GM19467 (cell line): ENCODE measurements around the gene LRRC32.

ENCODE experiments used
- ATAC-seq: cut with Tn5 transposase; IDR thresholded peaks from one replicate; pipeline ENCODE4 v1.9.1; 2021; ENCODE audit warnings: mild to moderate bottlenecking, moderate library complexity; ENCODE audit not compliant: unreplicated experiment

LRRC32 gene

GRCh38 chr11:76699451-76700091 lies 29.0 kb upstream of the LRRC32 start:
- ATAC-seq: no peak

- no peak for ATAC-seq
Measured at GRCh38 chr11:76698321-76699043, 27.9 kb upstream of the LRRC32 start.

DNA sequence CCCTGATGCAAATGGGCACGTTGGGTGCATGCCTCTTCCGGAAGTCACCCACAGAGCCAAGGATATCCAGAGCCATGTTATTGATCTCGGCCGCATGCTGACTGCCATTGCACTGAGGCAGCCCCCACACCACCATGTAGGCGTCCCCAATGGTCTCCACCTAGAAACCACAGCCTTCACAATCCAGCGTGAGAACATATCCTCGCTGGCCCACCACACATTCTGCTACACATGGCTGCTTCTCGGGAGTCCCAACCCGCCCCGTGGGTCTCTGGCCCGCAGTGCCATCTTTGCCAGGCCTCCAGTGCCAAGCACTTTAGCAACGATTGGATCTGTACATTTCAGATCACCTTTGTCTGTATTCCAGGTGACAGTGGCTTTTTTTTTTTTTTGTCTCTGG lies 26.2 kb upstream of the LRRC32 start:
- no peak for ATAC-seq

DNA sequence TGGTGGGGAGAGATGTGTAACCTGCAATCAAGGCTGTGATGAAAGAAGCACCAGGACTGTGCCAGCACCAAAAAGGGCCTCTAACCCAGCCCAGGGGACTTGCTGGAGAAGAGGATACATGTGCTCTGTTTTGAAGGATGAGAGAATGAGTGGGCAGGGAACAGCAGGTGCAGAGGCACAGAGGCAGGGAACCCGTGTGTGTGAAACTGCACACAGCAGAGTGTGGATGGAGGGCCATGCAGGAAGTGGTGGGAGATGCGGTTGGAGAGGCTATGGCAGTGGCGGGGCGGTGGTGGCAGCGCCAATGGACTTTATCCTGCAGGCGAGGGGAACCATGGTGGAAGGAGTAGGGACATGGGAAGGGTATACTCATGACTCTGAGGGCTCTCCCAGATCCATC lies 25.2 kb upstream of the LRRC32 start:
- no peak for ATAC-seq

DNA sequence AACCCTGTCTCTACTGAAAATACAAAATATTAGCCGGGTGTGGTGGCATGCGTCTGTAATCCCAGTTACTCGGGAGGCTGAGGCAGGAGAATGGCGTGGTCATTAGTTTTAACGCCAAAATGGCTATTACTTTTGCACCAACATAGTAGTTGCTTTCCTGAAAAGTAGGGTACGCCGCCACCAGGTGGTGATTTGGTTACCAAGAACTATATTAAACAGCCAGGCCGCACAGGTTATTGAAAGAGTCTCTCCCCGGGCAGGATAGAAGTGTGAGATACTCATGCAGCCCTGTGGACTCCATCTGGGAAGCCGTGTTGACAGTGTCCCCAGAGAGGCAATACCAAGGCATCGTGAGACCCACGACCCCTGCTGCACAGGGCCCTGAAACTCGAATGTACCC lies 24.6 kb upstream of the LRRC32 start:
- ATAC-seq: no peak

DNA sequence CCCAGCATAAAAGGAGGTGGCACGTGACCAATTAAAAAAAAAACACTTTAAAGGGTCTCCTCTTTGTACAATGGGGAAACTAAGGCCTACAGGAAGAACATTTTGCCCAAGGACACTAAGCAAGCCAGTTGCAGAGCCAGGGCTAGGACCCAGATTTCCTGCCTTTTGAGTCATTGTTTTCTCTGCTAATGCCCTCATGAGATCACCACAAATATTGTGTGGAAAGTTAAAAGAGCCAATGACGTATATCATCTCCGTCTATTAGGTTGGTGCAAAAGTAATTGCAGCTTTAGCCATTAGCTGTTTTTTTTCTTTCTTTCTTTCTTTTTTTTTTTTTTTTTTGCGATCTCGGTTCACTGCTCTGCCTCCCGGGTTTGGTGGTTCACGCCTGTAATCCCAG lies 24.1 kb upstream of the LRRC32 start:
- no peak for ATAC-seq

- ATAC-seq: no peak
Measured at GRCh38 chr11:76693806-76694205, 23.3 kb upstream of the LRRC32 start.

- no peak for ATAC-seq
Measured at GRCh38 chr11:76692956-76693355, 22.4 kb upstream of the LRRC32 start.

GRCh38 chr11:76691655-76692054 lies 21.1 kb upstream of the LRRC32 start:
- ATAC-seq: no peak

- ATAC-seq: no peak
Measured at GRCh38 chr11:76690736-76691135, 20.2 kb upstream of the LRRC32 start.

- no peak for ATAC-seq
Measured at GRCh38 chr11:76689313-76690260, 19.0 kb upstream of the LRRC32 start.

DNA sequence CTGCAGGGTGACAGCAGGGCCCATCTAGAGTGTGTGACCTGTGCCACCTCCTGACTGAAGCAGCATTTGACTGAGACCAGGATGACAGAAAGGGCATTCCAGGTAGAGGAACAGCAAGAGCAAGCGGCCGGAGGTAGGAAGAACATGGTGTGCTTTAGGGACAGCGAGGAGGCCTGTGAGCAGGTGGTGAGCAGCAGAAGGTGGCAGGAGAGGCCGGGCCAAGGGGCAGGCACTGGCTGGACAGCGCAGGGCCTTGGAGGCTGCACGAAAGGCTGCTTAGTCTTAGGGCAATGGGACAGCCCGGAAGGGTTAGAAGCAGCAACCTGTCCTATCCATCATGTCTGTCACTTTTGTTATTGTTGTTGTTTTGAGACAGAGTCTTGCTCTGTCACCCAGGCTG lies 17.6 kb upstream of the LRRC32 start:
- ATAC-seq: no peak

DNA sequence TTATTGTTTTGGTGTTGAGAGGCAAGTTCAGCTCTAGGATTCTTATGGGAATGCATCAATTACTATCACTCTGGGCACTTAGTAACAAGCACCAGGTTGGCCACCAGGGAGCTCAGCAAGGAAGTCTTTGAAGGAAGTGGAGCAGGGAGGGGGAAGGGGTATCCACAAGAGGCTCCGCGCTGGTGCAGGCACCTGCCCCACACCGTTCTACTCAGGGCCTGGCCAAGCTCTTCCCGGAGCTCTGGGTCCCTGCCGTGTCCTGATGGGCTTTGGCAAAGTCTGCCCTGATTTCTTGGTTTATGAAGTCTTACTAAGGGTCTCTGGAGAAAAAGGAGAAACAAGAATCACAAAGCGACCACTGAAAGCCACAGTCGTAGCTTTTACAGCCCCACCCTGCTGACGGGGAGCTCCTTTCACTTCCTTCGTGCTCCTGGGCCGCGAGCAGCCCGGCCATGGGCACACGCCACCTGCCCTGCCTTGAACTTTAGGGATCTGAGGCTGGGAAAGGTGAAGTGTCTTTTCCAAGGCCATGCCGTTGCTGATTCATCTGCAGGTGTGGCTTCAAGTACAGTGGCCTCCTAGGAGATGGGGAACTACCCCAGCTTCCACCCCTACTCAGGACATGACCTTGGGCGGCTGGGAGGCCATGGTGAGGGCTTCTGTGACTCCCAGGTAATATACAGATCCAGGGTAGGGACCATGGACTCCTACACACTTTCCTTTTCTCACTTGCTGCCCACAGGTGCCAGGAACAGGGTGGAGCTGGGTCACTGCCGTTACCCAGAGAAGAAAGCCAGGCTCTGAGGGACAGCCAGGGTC lies 15.9 kb upstream of the LRRC32 start:
- no peak for ATAC-seq

DNA sequence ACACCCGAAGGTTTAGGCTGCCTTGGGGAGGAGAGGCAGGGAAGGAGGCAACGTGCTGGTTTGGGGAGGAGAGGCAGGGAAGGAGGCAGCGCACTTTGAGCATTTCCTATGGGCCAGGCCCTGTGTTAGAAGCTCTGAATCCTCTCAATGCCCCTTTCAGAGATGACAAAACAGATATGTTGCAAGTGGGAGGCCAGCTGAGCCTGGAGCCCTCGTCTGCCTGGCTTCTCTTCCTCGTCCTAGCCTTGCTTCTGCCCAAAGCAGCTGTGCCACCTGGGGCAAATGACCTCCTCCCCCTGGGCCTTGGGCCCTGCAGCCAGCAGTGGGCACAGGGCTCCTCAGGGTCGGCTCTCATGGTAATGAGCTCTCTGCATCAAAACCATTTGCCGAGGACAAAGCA lies 15.3 kb upstream of the LRRC32 start:
- ATAC-seq: no peak

DNA sequence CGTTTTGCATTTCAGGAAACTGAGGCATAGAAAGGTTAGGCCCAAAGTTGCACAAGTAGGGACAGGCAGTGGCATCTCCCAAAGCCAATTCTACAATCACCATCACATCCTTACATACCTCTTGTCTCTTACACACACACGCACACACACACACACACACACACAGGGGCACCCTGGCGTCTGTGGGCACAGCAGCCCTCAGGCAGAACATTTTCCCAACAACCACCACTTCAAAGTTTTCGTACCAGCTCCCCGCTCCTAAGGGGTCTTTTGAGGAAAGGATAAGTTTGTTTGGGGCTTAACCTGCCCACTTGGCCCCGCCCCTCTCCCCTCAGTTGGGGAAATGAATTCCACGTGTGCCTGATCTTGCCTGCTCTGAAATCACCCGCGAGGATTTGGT lies 14.7 kb upstream of the LRRC32 start:
- ATAC-seq: no peak

GRCh38 chr11:76684516-76684915 lies 14.0 kb upstream of the LRRC32 start:
- no peak for ATAC-seq

- ATAC-seq: no peak
Measured at GRCh38 chr11:76683161-76684095, 12.9 kb upstream of the LRRC32 start.

GRCh38 chr11:76682684-76683083 lies 12.1 kb upstream of the LRRC32 start:
- ATAC-seq: no peak

- ATAC-seq: no peak
Measured at GRCh38 chr11:76682106-76682505, 11.6 kb upstream of the LRRC32 start.
